K562 (cell line): ENCODE measurements around the gene DPP9. TPM values are rescaled to one million over a fixed set of nuclear protein-coding genes. Genes with fewer than 3 reads are reported as not detected.

Source experiments
- ARNT ChIP-seq, 2 experiments: fragments of 450-650 bp; IDR thresholded peaks; 2 replicates each; pipeline ENCODE4 v1.6.1; 2016; ENCODE audit warnings: mild to moderate bottlenecking in 1 of 2
- BRCA1 ChIP-seq, 2 experiments: fragments of 450-650 bp in 1 of 2; sonication (generic) in 1 of 2; formaldehyde crosslinking in 1 of 2; IDR thresholded peaks; 2 replicates each; pipeline versions ENCODE4 v1.5.0 to v1.6.1; 2017 to 2020; ENCODE audit warnings: mild to moderate bottlenecking in 1 of 2, missing genetic modification reagents in 1 of 2
- CBX5 ChIP-seq: IDR thresholded peaks from 2 replicates; pipeline ENCODE4 v1.6.1; 2014; ENCODE audit warnings: low read depth, borderline replicate concordance
- DPF2 ChIP-seq: fragments of 450-650 bp; IDR thresholded peaks from 2 replicates; pipeline ENCODE4 v1.6.1; 2016
- HDAC2 ChIP-seq: fragments of 450-650 bp; IDR thresholded peaks from 2 replicates; pipeline ENCODE4 v1.6.1; 2016; ENCODE audit warnings: mild to moderate bottlenecking
- HOMEZ ChIP-seq: fragments of 250-450 bp; sonication (Bioruptor Pico); IDR thresholded peaks from 2 replicates; pipeline ENCODE4 v1.4.0; 2020; ENCODE audit warnings: mild to moderate bottlenecking, moderate library complexity
- KLF16 ChIP-seq: IDR thresholded peaks from 2 replicates; pipeline ENCODE4 v1.6.1; 2016; ENCODE audit warnings: antibody characterized with exemption
- MCM2 ChIP-seq: fragments of 450-650 bp; IDR thresholded peaks from 2 replicates; pipeline ENCODE4 v1.6.1; 2017; ENCODE audit warnings: low read depth, mild to moderate bottlenecking
- MEF2D ChIP-seq: conservative IDR thresholded peaks from 2 replicates; pipeline ENCODE4 v1.6.1; 2016; ENCODE audit warnings: low read depth, missing genetic modification characterization, missing compliant biosample characterization
- MXD1 ChIP-seq: fragments of 250-450 bp; sonication (Bioruptor Pico); IDR thresholded peaks from 2 replicates; pipeline ENCODE4 v1.8.0; 2021; ENCODE audit warnings: borderline replicate concordance, mild to moderate bottlenecking, moderate library complexity; ENCODE audit not compliant: poor library complexity, severe bottlenecking
- SETDB1 ChIP-seq: IDR thresholded peaks from one replicate; pipeline ENCODE4 v1.6.1; 2012; ENCODE audit warnings: low read length, control low read depth, inconsistent platforms
- SMARCA4 ChIP-seq: fragments of 450-650 bp; IDR thresholded peaks from 2 replicates; pipeline ENCODE4 v1.6.1; 2016
- SMARCC2 ChIP-seq: fragments of 450-650 bp; IDR thresholded peaks from 2 replicates; pipeline ENCODE4 v1.6.1; 2017; ENCODE audit warnings: antibody characterized with exemption, moderate library complexity, mild to moderate bottlenecking, low read depth
- TARDBP ChIP-seq: fragments of 450-650 bp; IDR thresholded peaks from 2 replicates; pipeline ENCODE4 v1.6.1; 2016
- TCF7L2 ChIP-seq: fragments of 150-350 bp; IDR thresholded peaks from 2 replicates; pipeline ENCODE4 v1.6.1; 2016; ENCODE audit warnings: low read depth, mild to moderate bottlenecking, low read length, moderate library complexity
- U2AF1 ChIP-seq: fragments of 200-400 bp; formaldehyde crosslinking; optimal IDR thresholded peaks from 2 replicates; pipeline ENCODE3; 2017; ENCODE audit warnings: mild to moderate bottlenecking, low read depth, low read length, moderate library complexity
- ZC3H8 ChIP-seq: fragments of 450-650 bp; IDR thresholded peaks from 2 replicates; pipeline ENCODE4 v1.6.1; 2017
- ZNF407 ChIP-seq: fragments of 450-650 bp; IDR thresholded peaks from 2 replicates; pipeline ENCODE4 v1.6.1; 2016; ENCODE audit warnings: low read depth
- ZNF586 ChIP-seq: fragments of 450-650 bp; formaldehyde crosslinking; conservative IDR thresholded peaks from 2 replicates; pipeline ENCODE4 v1.4.0; 2020; ENCODE audit warnings: mild to moderate bottlenecking, moderate library complexity
- polyA plus RNA-seq, 8 experiments: library from polyadenylated mRNA; depleted of rRNA in 4 of 8; stranded (reverse) in 5 of 8; unstranded in 3 of 8; fragments of >200 nt; fragmentation: Nextera tagmentation in 2 of 8; fragmentation: Illumina TruSeq in 1 of 8; extraction: Ambion mirVana in 2 of 8; extraction: Trizol in 1 of 8; gene quantifications; 2 replicates each; pipeline versions ENCODE4 v1.2.1 to v1.2.3, GENCODE V29; 2011 to 2014; ENCODE audit warnings: inconsistent platforms in 1 of 8, missing spikeins in 1 of 8
- total RNA-seq, 7 experiments: library from RNA; depleted of rRNA in 6 of 7; stranded (reverse); fragments of >200 nt in 6 of 7; fragmentation: Illumina TruSeq in 2 of 7; extraction: Trizol in 2 of 7; gene quantifications; 2 replicates each; pipeline versions ENCODE4 v1.2.1 to v1.2.3, GENCODE V29; 2011 to 2021; ENCODE audit warnings: low replicate concordance in 1 of 7

The DPP9 gene
- total and polyA plus RNA-seq, 9 of the 15 experiments (the other 6 are each of a cell fraction or from before 2014, with no cell fraction given) = 0.90 to 66.7 (median 24.5) TPM

DNA sequence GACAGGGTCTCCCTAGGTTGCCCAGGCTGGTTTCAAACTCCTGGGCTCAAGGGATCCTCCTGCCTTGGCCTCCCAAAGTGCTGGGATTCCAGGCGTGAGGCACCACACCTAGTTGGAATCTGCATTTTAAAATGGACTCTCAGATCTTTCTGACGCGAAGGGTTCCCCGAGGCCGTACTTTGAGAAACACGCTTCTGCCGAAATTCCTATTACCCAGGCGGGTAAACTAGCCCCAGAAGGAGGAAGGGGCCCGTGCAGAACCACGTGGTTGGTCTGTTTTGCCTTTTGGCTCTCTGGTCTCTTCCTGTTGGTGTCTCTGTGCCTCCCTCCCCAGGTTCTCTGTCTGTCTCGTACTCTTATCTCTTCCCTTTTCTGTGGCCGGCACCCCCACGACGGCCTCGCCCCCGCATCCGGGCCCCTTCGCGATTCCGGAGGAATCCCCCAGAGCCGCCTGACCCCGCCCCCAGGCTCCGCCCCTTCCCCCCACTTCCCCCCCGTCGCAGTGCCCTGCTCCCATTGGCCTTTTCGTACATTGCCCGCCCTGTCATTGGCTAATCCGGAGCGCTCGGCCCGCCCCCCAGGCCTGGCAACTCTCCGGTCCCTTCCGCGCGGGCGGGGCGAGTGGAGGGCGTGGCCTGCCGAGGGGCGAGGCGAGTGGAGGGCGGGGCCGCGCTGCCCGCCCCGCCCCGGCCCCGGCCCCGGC, 84.7 kb downstream of the DPP9 start, which contains the start of gene TNFAIP8L1 (continued):
- TF ChIP-seq ZNF586 (CRISPR knock-in tag) (no peak), HOMEZ (no peak), MCM2 (no peak), SETDB1 (no peak), TCF7L2 (no peak), SMARCA4 (peak; percentile 59; the same call in 1 of the 2 replicates), MXD1 (CRISPR knock-in tag) (peak; percentile 34), SMARCC2 (no peak), U2AF1 (no peak), MEF2D (tag) (peak; percentile 58; the same call in 1 of the 2 replicates), KLF16 (0 out of 2 replicates have a peak, but pooled peaks have one; percentile 39), HDAC2 (peak; percentile 86), BRCA1 (IDR thresholded peaks at IDR 0.05) (no peak), BRCA1 (CRISPR knock-in tag; IDR thresholded peaks at IDR 0.05) (no peak), ZNF407 (peak; percentile 77), TARDBP (no peak), CBX5 (no peak), ZC3H8 (no peak), ARNT (IDR thresholded peaks at IDR 0.05) (peak; percentile 56 to 82; a peak in 2 of 4 replicates), DPF2 (peak; percentile 82)
